Immature natural killer cell (primary cell): ENCODE results near the gene CCNG1. TPM values are rescaled to one million over a fixed set of nuclear protein-coding genes. Genes with fewer than 3 reads are reported as not detected.

Source experiments
- DNase-seq, 3 donors: peaks; one replicate each; pipeline ENCODE4 v3.0.0; 2022; ENCODE audit warnings: mixed read lengths in 1 of 3
- H3K27ac Mint-ChIP-seq, 6 donors: one replicate each; pipeline ENCODE4 v1.8.0; 2020; ENCODE audit warnings: mixed read lengths in 6 of 6, mild to moderate bottlenecking in 5 of 6, inconsistent platforms in 4 of 6, moderate library complexity in 3 of 6
- H3K27me3 Mint-ChIP-seq, 3 donors: one replicate each; pipeline ENCODE4 v1.8.0; 2020 to 2021; ENCODE audit warnings: low read depth in 3 of 3, mild to moderate bottlenecking in 3 of 3, mixed read lengths in 3 of 3, moderate library complexity in 3 of 3, inconsistent platforms in 1 of 3
- H3K36me3 Mint-ChIP-seq, 3 donors: one replicate each; pipeline ENCODE4 v1.8.0; 2020; ENCODE audit warnings: mixed read lengths in 3 of 3, inconsistent platforms in 2 of 3, mild to moderate bottlenecking in 2 of 3
- H3K4me1 Mint-ChIP-seq, 2 donors: one replicate each; pipeline ENCODE4 v1.8.0; 2020; ENCODE audit warnings: inconsistent platforms in 2 of 2, mild to moderate bottlenecking in 2 of 2, mixed read lengths in 2 of 2, moderate library complexity in 1 of 2
- H3K4me3 Mint-ChIP-seq, 5 donors: one replicate each; pipeline ENCODE4 v1.8.0; 2020; ENCODE audit warnings: mild to moderate bottlenecking in 5 of 5, mixed read lengths in 5 of 5, inconsistent platforms in 3 of 5, moderate library complexity in 3 of 5
- H3K9me3 Mint-ChIP-seq, 6 donors: one replicate each; pipeline ENCODE4 v1.8.0; 2020; ENCODE audit warnings: mild to moderate bottlenecking in 6 of 6, mixed read lengths in 6 of 6, inconsistent platforms in 4 of 6, moderate library complexity in 3 of 6
- polyA plus RNA-seq, 3 donors: library from polyadenylated mRNA; unstranded; fragments of 300-500 nt; fragmentation: Illumina TruSeq; gene quantifications; one replicate each; pipeline ENCODE4 v1.2.3, GENCODE V29; 2021

CCNG1 gene
- polyA plus RNA-seq, 3 donors from 2014 or later: 67.5 to 118 (median 92.9) TPM

DNA sequence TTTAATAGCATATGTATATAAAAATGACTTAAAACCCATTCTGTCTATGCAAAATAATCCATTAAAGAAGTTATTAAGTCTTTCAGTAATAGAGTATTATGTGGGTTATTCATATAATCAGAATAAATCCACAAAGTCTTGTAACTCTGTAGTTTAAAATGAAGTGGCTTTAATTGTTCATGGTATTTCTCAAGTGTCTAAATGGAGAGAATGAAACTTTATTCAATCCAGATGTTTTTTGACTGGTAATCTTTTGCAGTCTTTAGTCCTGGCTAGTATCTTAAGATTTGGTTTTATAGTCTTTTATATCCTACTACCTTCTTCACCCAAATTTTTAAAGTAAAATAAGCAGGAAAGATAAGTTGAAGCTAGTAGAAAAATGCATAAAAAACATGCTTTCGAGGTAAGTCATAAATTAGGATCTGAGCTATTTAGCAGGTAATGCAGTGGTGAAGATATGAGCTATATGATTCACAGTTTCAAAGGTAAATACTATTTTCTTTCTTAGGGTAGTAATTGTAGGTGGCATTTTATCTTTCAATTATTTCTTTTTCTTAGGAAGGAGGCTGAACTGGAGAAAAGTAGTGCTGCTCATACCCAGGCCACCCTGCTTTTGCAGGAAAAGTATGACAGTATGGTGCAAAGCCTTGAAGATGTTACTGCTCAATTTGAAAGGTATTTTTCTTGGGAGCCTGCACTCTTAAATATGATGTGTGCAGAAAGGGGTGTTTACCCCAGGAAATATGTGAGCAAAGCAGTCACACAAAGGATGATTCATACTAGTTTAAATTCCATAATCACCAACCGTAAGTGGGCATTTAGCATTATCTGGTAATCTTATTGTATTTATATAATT is 41.0 kb downstream of the CCNG1 start:
- Mint-ChIP-seq H3K4me3 (no peak overlapping the region), H3K27ac (peak overlapping the region in 1 of 6 donors; percentile 6), H3K9me3 (no peaks in the 10 kb centered on the region), H3K36me3 (no peaks in the 10 kb centered on the region), H3K27me3 (peaks cover 0 to 2% (median 0%) of the 10 kb centered on the region in 3 donors), H3K4me1 (no peaks in the 10 kb centered on the region)
- DNase-seq: no peak

- H3K36me3 Mint-ChIP-seq: no peaks in the 10 kb centered on the region
- H3K27ac Mint-ChIP-seq: no peak overlapping the region
- no peaks in the 10 kb centered on the region for H3K9me3 Mint-ChIP-seq
- H3K27me3 Mint-ChIP-seq: peaks cover 0 to 2% (median 0%) of the 10 kb centered on the region in 3 donors
- no peak overlapping the region for H3K4me3 Mint-ChIP-seq
- DNase-seq: no peak
- H3K4me1 Mint-ChIP-seq: no peaks in the 10 kb centered on the region
Measured at GRCh38 chr5:163478982-163479271, 41.5 kb downstream of the CCNG1 start.

DNA sequence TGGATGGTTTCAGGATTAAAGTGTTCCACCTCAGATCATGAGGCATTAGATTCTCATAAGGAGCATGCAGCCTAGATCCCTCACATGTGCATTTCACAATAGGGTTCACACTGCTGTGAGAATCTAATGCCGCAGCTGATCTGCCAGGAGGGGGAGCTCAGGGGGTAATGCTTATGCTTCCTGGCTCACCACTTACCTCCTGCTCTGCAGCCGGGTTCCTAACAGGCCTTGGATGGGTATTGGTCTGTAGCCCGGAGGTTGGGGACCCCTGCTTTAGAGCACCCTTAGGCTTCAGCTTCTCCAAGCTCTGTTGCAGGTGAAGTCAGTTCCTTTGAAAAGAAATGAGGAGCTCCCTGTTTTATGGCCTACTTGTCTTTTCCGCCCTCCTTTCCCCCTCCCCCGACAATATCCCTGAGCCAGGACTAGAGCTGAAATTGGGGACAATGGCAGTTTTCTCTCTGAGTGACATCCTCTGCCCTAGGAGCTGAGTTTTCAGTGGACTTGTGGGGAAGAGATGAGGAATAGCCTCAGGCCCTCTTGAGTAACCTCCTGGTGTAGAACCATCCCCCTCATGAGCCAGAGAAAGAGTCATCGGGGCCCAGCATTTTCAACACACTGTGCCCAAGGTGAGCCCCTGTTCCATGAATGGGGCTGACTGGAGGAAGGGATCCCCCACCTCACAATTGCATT is 51.8 kb downstream of the CCNG1 start:
- no peak overlapping the region for H3K27ac Mint-ChIP-seq
- H3K9me3 Mint-ChIP-seq: no peaks in the 10 kb centered on the region
- peak; percentile 24 to 30 (median 25) for DNase-seq
- H3K4me1 Mint-ChIP-seq: no peaks in the 10 kb centered on the region
- no peaks in the 10 kb centered on the region for H3K36me3 Mint-ChIP-seq
- no peaks in the 10 kb centered on the region for H3K27me3 Mint-ChIP-seq
- H3K4me3 Mint-ChIP-seq: no peak overlapping the region

DNA sequence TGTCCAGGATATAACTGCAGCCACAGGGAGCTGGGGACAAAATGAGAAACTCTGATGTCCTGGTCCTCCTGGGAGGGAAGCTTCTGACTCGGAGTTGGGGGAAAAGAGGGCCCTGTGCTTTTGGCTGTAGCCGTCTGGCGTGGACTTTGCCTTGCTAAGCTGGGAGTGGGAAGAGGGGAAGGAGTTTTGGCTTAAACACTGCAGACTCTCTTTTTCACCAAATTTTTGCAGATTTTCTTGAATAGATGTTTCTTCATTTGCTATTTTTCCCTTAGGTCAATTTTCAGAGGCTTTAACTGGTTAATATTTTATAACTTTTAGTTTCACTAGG is 52.3 kb downstream of the CCNG1 start:
- Mint-ChIP-seq H3K4me3 (no peak overlapping the region), H3K9me3 (no peaks in the 10 kb centered on the region), H3K4me1 (no peaks in the 10 kb centered on the region), H3K27me3 (no peaks in the 10 kb centered on the region), H3K36me3 (no peaks in the 10 kb centered on the region), H3K27ac (no peak overlapping the region)
- DNase-seq: no peak

Other genes starting within 250 kb of the CCNG1 start
- gene NUDCD2, start 22.5 kb downstream of the CCNG1 start, polyA plus RNA-seq: 10 to 100 TPM; 40.5 to 56.3 (median 43.5) TPM
- 1 to 10 TPM in 1 of 3 donors, under 1 TPM in 1, not detected in 1; 0.98 to 1.4 TPM for gene HMMR, start 23.0 kb downstream of the CCNG1 start, polyA plus RNA-seq
- 100 to 1,000 TPM; 336 to 512 (median 345) TPM for gene MAT2B, start 68.0 kb downstream of the CCNG1 start, polyA plus RNA-seq